ENCODE data around the gene PGAP6.

The PGAP6 gene

GRCh38 chr16:426906-427249 is 45.1 kb upstream of the PGAP6 start:
- peak overlapping the region; percentile 80 to 96 for H3K4me3 ChIP-seq (ENCODE audit: low read depth in 1 of 2, low read length in 2 of 2)
- H3K4me1 ChIP-seq (ENCODE audit: insufficient read depth, low read length), result peaks cover 59% of the 10 kb centered on the region
- H3K79me2 ChIP-seq (ENCODE audit: insufficient read depth, low read length), result peaks cover 60% of the 10 kb centered on the region
- ATAC-seq (ENCODE audit: insufficient read depth, low read depth) (no peak), DNase-seq (no peak)
- H3K9me3 ChIP-seq (ENCODE audit: insufficient read depth, low read length, severe bottlenecking), result no peaks in the 10 kb centered on the region
- H3K27ac ChIP-seq (ENCODE audit: low read length), result peak overlapping the region; percentile 57; the same call in 1 of the 2 replicates
- H3K27me3 ChIP-seq (ENCODE audit: insufficient read depth, low read length, poor library complexity), result no peaks in the 10 kb centered on the region
- no peak for TF ChIP-seq EZH2 (IDR thresholded peaks at IDR 0.05; ENCODE audit: borderline replicate concordance, low read depth, low read length, severe bottlenecking)
- no peak for TF ChIP-seq CTCF (IDR thresholded peaks at IDR 0.05; ENCODE audit: borderline replicate concordance, extremely low read depth, low read length, poor library complexity, severe bottlenecking)
- peak overlapping the region; percentile 100 for H3K4me2 ChIP-seq (ENCODE audit: insufficient read depth, low read length)
- H3K9ac ChIP-seq (ENCODE audit: low read depth, low read length), result peak overlapping the region; percentile 88
- no peak overlapping the region for H2AFZ ChIP-seq (ENCODE audit: low read depth, low read length)
- H4K20me1 ChIP-seq (ENCODE audit: insufficient read depth, low read length), result peaks cover 37% of the 10 kb centered on the region
- peaks cover 19% of the 10 kb centered on the region; the same call in 1 of the 2 replicates for H3K36me3 ChIP-seq (ENCODE audit: insufficient read depth, low read length)

- TF ChIP-seq CTCF (IDR thresholded peaks at IDR 0.05; ENCODE audit: borderline replicate concordance, extremely low read depth, low read length, poor library complexity, severe bottlenecking) (no peak), EZH2 (IDR thresholded peaks at IDR 0.05; ENCODE audit: borderline replicate concordance, low read depth, low read length, severe bottlenecking) (no peak)
- Histone ChIP-seq H3K27me3 (ENCODE audit: insufficient read depth, low read length, poor library complexity) (no peaks in the 10 kb centered on the region), H3K9me3 (ENCODE audit: insufficient read depth, low read length, severe bottlenecking) (no peaks in the 10 kb centered on the region), H3K27ac (ENCODE audit: low read length) (peak overlapping the region; percentile 57; the same call in 1 of the 2 replicates), H3K4me1 (ENCODE audit: insufficient read depth, low read length) (peaks cover 59% of the 10 kb centered on the region), H2AFZ (ENCODE audit: low read depth, low read length) (peak overlapping the region; percentile 63), H4K20me1 (ENCODE audit: insufficient read depth, low read length) (peaks cover 37% of the 10 kb centered on the region), H3K9ac (ENCODE audit: low read depth, low read length) (peak overlapping the region; percentile 88), H3K79me2 (ENCODE audit: insufficient read depth, low read length) (peaks cover 55% of the 10 kb centered on the region), H3K4me3 (ENCODE audit: low read depth in 1 of 2, low read length in 2 of 2) (peak overlapping the region; percentile 80 to 96), H3K36me3 (ENCODE audit: insufficient read depth, low read length) (peaks cover 19% of the 10 kb centered on the region; the same call in 1 of the 2 replicates), H3K4me2 (ENCODE audit: insufficient read depth, low read length) (peak overlapping the region; percentile 100)
- DNase-seq (peak; percentile 22), ATAC-seq (ENCODE audit: insufficient read depth, low read depth) (peak; percentile 2; the same call in 1 of the 3 replicates)
Measured at GRCh38 chr16:426115-426905, 44.5 kb upstream of the PGAP6 start.

- no peak overlapping the region for H3K27ac ChIP-seq (ENCODE audit: low read length)
- ATAC-seq (ENCODE audit: insufficient read depth, low read depth) (peak; percentile 57), DNase-seq (no peak)
- peaks cover 33% of the 10 kb centered on the region for H4K20me1 ChIP-seq (ENCODE audit: insufficient read depth, low read length)
- H3K36me3 ChIP-seq (ENCODE audit: insufficient read depth, low read length), result peaks cover 15% of the 10 kb centered on the region; the same call in 1 of the 2 replicates
- peak overlapping the region; percentile 63 for H2AFZ ChIP-seq (ENCODE audit: low read depth, low read length)
- peaks cover 49% of the 10 kb centered on the region for H3K79me2 ChIP-seq (ENCODE audit: insufficient read depth, low read length)
- H3K9me3 ChIP-seq (ENCODE audit: insufficient read depth, low read length, severe bottlenecking), result no peaks in the 10 kb centered on the region
- H3K27me3 ChIP-seq (ENCODE audit: insufficient read depth, low read length, poor library complexity), result no peaks in the 10 kb centered on the region
- H3K4me1 ChIP-seq (ENCODE audit: insufficient read depth, low read length), result peaks cover 54% of the 10 kb centered on the region
- no peak for TF ChIP-seq CTCF (IDR thresholded peaks at IDR 0.05; ENCODE audit: borderline replicate concordance, extremely low read depth, low read length, poor library complexity, severe bottlenecking)
- no peak for TF ChIP-seq EZH2 (IDR thresholded peaks at IDR 0.05; ENCODE audit: borderline replicate concordance, low read depth, low read length, severe bottlenecking)
- H3K9ac ChIP-seq (ENCODE audit: low read depth, low read length), result peak overlapping the region; percentile 88
- peak overlapping the region; percentile 100 for H3K4me2 ChIP-seq (ENCODE audit: insufficient read depth, low read length)
- peak overlapping the region; percentile 56 to 96; a peak in 3 of 4 replicates for H3K4me3 ChIP-seq (ENCODE audit: low read depth in 1 of 2, low read length in 2 of 2)
Measured at GRCh38 chr16:425740-426114, 43.9 kb upstream of the PGAP6 start.

All from DND-41 (cell line).